Gastrocnemius medialis (tissue), 4 donors: ENCODE measurements around the gene BTBD19. TPM values are rescaled to one million over a fixed set of nuclear protein-coding genes. Genes with fewer than 3 reads are reported as not detected.
"Not testable (repeated sequence)": the region's sequence is repeated elsewhere in the genome, so short reads cannot be mapped to it uniquely, and the experiment has no call there.

Source experiments
- ATAC-seq, 2 donors: fragments of 150-250 bp; one replicate each; pipeline ENCODE4 v1.9.1; 2016
- DNase-seq, 2 donors: peaks; one replicate each; pipeline ENCODE4 v3.0.0-alpha.2; 2019
- H3K27ac ChIP-seq, 4 donors: fragments of 200-600 bp; sonication (generic); 1 replicate in 1 of 4; 2 replicates in 3 of 4; pipeline ENCODE4 v1.5.1; 2016 to 2018; ENCODE audit warnings: mild to moderate bottlenecking in 2 of 4, moderate library complexity in 1 of 4
- H3K27me3 ChIP-seq, 3 donors: fragments of 200-600 bp; sonication (generic) in 2 of 3; 1 replicate in 1 of 3; 2 replicates in 2 of 3; pipeline versions ENCODE4 v1.5.1 to v1.6.0; 2016 to 2019; ENCODE audit warnings: mild to moderate bottlenecking in 1 of 3, moderate library complexity in 1 of 3
- H3K36me3 ChIP-seq, 2 donors: fragments of 200-600 bp; sonication (generic) in 1 of 2; one replicate each; pipeline ENCODE4 v1.5.1; 2017 to 2018
- H3K4me1 ChIP-seq, 2 donors: fragments of 200-600 bp; sonication (generic) in 1 of 2; one replicate each; pipeline ENCODE4 v1.5.1; 2016 to 2017; ENCODE audit warnings: mild to moderate bottlenecking in 2 of 2
- H3K4me3 ChIP-seq, 4 donors: fragments of 200-600 bp; sonication (generic) in 3 of 4; 1 replicate in 1 of 4; 2 replicates in 3 of 4; pipeline ENCODE4 v1.5.1; 2016 to 2019; ENCODE audit warnings: mild to moderate bottlenecking in 2 of 4
- H3K9me3 ChIP-seq, 3 donors: fragments of 200-600 bp; sonication (generic) in 2 of 3; 1 replicate in 1 of 3; 2 replicates in 2 of 3; pipeline ENCODE4 v1.5.1; 2016 to 2019
- CTCF ChIP-seq, 5 experiments: fragments of 450-650 bp in 3 of 5; fragments of 200-600 bp in 2 of 5; sonication (generic) in 2 of 5; IDR thresholded peaks in 4 of 5; conservative IDR thresholded peaks in 1 of 5; 1 replicate in 4 of 5; 2 replicates in 1 of 5; pipeline ENCODE4 v1.5.1; 2016 to 2019; ENCODE audit warnings: antibody characterized with exemption in 5 of 5, mild to moderate bottlenecking in 3 of 5, moderate library complexity in 3 of 5
- POLR2A ChIP-seq, 2 donors: fragments of 450-650 bp; IDR thresholded peaks; one replicate each; pipeline ENCODE4 v1.6.1; 2017; ENCODE audit warnings: antibody characterized with exemption in 2 of 2, mild to moderate bottlenecking in 2 of 2, moderate library complexity in 2 of 2
- in situ Hi-C, 4 donors: fragments of 200-750 bp; cut with MboI; loops; one replicate each; pipeline versions ENCODE4 v1.15.0 to v1.8.0; 2017; ENCODE audit warnings: low sequenced_read_pairs in 4 of 4
- intact Hi-C: fragments of 100-400 bp; cut with DNase I; formaldehyde crosslinking; loops from one replicate; pipeline ENCODE4 v1.15.1; 2023; ENCODE audit warnings: low total_unique reads
- total RNA-seq, 4 donors: library from RNA; depleted of rRNA; stranded (reverse); fragments of >200 nt; gene quantifications; one replicate each; pipeline versions ENCODE4 v1.1.0 to v1.2.3, GENCODE V29; 2016

The BTBD19 gene
- total RNA-seq: 1 to 10 TPM in 1 of 4 donors, under 1 TPM in 2, not detected in 1; 0.71 to 1.4 (median 0.91) TPM

GRCh38 chr1:44808063-44808937 is at the start of gene BTBD19:
BTBD19 (plus strand) TSS chr1:44808523; CDS start chr1:44808821, 298 bp downstream.
- ATAC-seq (peak; percentile 34 to 51), DNase-seq (peak; percentile 51 to 71)
- Histone ChIP-seq H3K36me3 (peaks cover 0 to 18% of the 10 kb centered on the region in 2 donors), H3K27ac (peak within 1 kb of the TSS; percentile 84 to 94 (median 92)), H3K4me3 (peak within 1 kb of the TSS; percentile 28 to 42 (median 37)), H3K9me3 (no peaks in the 10 kb centered on the region), H3K27me3 (no peaks in the 10 kb centered on the region), H3K4me1 (peaks cover 36 to 62% of the 10 kb centered on the region in 2 donors)
- in situ Hi-C loops (no loop called here), intact Hi-C loops (no loop called here)
- TF ChIP-seq CTCF (IDR thresholded peaks at IDR 0.05 in 4 of 5, conservative IDR thresholded peaks at IDR 0.05 in 1 of 5) (no peak), POLR2A (IDR thresholded peaks at IDR 0.05) (peak; percentile 10 to 29)

GRCh38 chr1:44759077-44759476 is 49.2 kb upstream of the BTBD19 start:
- DNase-seq (no peak), ATAC-seq (no peak)
- in situ Hi-C loops: no loop called here
- intact Hi-C loops: no loop called here
- Histone ChIP-seq H3K4me1 (peaks cover 0 to 4% of the 10 kb centered on the region in 2 donors), H3K36me3 (no peaks in the 10 kb centered on the region), H3K4me3 (no peak overlapping the region), H3K9me3 (no peaks in the 10 kb centered on the region), H3K27me3 (no peaks in the 10 kb centered on the region), H3K27ac (no peak overlapping the region)
- no peak for TF ChIP-seq CTCF (IDR thresholded peaks at IDR 0.05 in 4 of 5, conservative IDR thresholded peaks at IDR 0.05 in 1 of 5)
- no peak for TF ChIP-seq POLR2A (IDR thresholded peaks at IDR 0.05)

GRCh38 chr1:44760876-44761275 is 47.4 kb upstream of the BTBD19 start:
- Histone ChIP-seq H3K36me3 (no peaks in the 10 kb centered on the region), H3K27me3 (no peaks in the 10 kb centered on the region), H3K9me3 (no peaks in the 10 kb centered on the region), H3K4me3 (no peak overlapping the region), H3K4me1 (peaks cover 0 to 4% of the 10 kb centered on the region in 2 donors), H3K27ac (no peak overlapping the region)
- TF ChIP-seq POLR2A (IDR thresholded peaks at IDR 0.05) (no peak), CTCF (IDR thresholded peaks at IDR 0.05 in 4 of 5, conservative IDR thresholded peaks at IDR 0.05 in 1 of 5) (no peak)
- no peak for DNase-seq
- intact Hi-C loops: no loop called here
- ATAC-seq: no peak
- in situ Hi-C loops: no loop called here

GRCh38 chr1:44766421-44766820 is 41.9 kb upstream of the BTBD19 start:
- H3K36me3 ChIP-seq, H3K4me1 ChIP-seq, H3K27me3 ChIP-seq, intact Hi-C loops, ATAC-seq, H3K4me3 ChIP-seq, H3K27ac ChIP-seq, DNase-seq, H3K9me3 ChIP-seq, in situ Hi-C loops: not testable (repeated sequence)
